Measurements from ENCODE around the gene PLXNB3.

Gene PLXNB3

GRCh38 chrX:153774576-153775292 is 10.7 kb downstream of the PLXNB3 start:
- no peak for DNase-seq

GRCh38 chrX:153775293-153776119 is 11.5 kb downstream of the PLXNB3 start:
- no peak for DNase-seq

GRCh38 chrX:153776120-153776599 is 12.1 kb downstream of the PLXNB3 start:
- no peak for DNase-seq

GRCh38 chrX:153776611-153777045 is 12.6 kb downstream of the PLXNB3 start:
- no peak for DNase-seq

- no peak for DNase-seq
These were observed 13.4 kb downstream of the PLXNB3 start for GRCh38 chrX:153777261-153778090.

GRCh38 chrX:153778181-153778580 is 14.1 kb downstream of the PLXNB3 start:
- DNase-seq, result no peak

GRCh38 chrX:153778684-153779101 is 14.6 kb downstream of the PLXNB3 start:
- DNase-seq, result no peak

- DNase-seq, result no peak
These were observed 16.0 kb downstream of the PLXNB3 start for GRCh38 chrX:153779891-153780677.

GRCh38 chrX:153780678-153781427 is 16.8 kb downstream of the PLXNB3 start, which contains the start of gene SRPK3:
Gene SRPK3 (plus strand): TSS chrX:153781041. CDS start chrX:153781087, 46 bp downstream.
- DNase-seq, result no peak

GRCh38 chrX:153781428-153782047 is 17.5 kb downstream of the PLXNB3 start:
- no peak for DNase-seq

GRCh38 chrX:153782313-153782712 is 18.3 kb downstream of the PLXNB3 start:
- no peak for DNase-seq

- DNase-seq, result no peak
These were observed 18.8 kb downstream of the PLXNB3 start for GRCh38 chrX:153782871-153783270.

- DNase-seq, result no peak
These were observed 19.4 kb downstream of the PLXNB3 start for GRCh38 chrX:153783378-153784013.

GRCh38 chrX:153784325-153784967 is 20.4 kb downstream of the PLXNB3 start:
- DNase-seq, result no peak

- DNase-seq, result no peak
These were observed 22.6 kb downstream of the PLXNB3 start for GRCh38 chrX:153786669-153787068.

- DNase-seq, result no peak
These were observed 25.6 kb downstream of the PLXNB3 start for GRCh38 chrX:153789654-153790053.

- DNase-seq, result no peak
These were observed 27.2 kb downstream of the PLXNB3 start for GRCh38 chrX:153791104-153791852.

GRCh38 chrX:153792368-153792767 is 28.3 kb downstream of the PLXNB3 start:
- DNase-seq, result no peak

GRCh38 chrX:153793291-153793690 is 29.2 kb downstream of the PLXNB3 start:
- DNase-seq, result no peak
